ENCODE measurements around the gene ECE2.

Gene ECE2

DNA sequence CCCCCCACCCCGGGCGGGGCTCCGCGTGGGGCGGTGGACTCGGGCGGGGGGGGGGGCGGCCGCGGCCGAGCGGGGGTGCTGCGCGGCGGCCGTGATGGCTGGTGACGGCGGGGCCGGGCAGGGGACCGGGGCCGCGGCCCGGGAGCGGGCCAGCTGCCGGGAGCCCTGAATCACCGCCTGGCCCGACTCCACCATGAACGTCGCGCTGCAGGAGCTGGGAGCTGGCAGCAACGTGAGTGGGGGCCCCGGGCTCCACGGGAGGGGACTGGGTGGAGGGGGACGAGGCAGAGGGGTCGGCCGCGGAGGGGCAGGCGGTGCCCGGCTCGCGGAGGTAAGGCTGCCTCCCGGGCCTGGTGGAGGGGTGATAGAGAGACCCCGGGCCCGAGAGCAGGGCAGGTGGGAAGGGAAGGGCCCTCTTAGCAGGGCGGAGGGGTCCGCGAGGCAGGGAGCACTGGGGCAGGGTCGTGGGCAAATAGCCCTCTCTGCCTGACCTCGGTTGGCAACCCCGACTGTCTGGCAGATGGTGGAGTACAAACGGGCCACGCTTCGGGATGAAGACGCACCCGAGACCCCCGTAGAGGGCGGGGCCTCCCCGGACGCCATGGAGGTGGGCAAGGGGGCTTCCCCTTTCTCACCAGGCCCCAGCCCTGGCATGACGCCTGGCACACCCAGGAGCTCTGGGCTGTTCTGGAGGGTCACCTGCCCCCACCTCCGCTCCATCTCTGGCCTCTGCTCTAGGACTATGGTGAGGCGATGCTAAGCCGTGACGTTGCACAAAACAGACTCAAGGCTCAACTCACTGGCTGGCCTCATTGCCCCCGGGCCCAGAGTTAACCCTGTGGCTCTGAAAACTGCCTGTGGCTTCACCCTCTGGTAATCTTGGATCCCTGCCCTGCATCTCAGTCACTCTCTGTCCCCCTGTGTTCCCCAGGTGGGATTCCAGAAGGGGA is at the start of gene ECE2:
Gene ECE2, plus strand, starts transcription at position 62 of the 950 bp plus-strand sequence. Its CDS starts 132 bp downstream, at position 194.
- ATAC-seq = no peak

- peak; percentile 25 to 26 for ATAC-seq
Observed at GRCh38 chr3:184227481-184227935, 48.3 kb upstream of the ECE2 start.

GRCh38 chr3:184228376-184229137 is 47.3 kb upstream of the ECE2 start:
- no peak for ATAC-seq

- ATAC-seq = peak; percentile 93 to 95
Observed at GRCh38 chr3:184229394-184230080, 46.3 kb upstream of the ECE2 start, which contains the start of gene VWA5B2. Gene VWA5B2, plus strand, starts transcription at chr3:184229585. Its CDS starts 944 bp downstream, at chr3:184230529.

GRCh38 chr3:184230081-184230602 is 45.7 kb upstream of the ECE2 start:
- ATAC-seq = no peak

- no peak for ATAC-seq
Observed at GRCh38 chr3:184230603-184231528, 45.0 kb upstream of the ECE2 start.

DNA sequence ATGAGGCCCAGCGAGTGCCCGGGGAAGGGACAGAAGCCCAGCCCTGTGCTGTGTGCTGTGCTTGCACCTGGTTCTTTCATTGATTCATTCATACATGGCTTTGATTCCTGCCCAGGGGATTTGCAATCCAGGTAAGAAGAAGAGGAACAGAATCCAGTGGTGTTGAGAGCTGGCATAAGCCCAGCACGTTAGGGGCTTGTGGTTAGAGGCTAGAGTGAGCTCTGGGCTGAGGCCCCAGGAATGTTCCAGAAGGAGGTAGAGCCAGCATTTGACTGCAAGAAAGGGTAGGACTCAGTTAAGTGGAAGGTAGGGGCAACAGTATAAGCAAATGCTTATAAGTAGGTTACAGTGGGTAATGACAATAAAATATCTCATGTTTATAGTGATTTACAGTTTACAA is 44.2 kb upstream of the ECE2 start:
- ATAC-seq = no peak

GRCh38 chr3:184233127-184233843 is 42.5 kb upstream of the ECE2 start:
- no peak for ATAC-seq

DNA sequence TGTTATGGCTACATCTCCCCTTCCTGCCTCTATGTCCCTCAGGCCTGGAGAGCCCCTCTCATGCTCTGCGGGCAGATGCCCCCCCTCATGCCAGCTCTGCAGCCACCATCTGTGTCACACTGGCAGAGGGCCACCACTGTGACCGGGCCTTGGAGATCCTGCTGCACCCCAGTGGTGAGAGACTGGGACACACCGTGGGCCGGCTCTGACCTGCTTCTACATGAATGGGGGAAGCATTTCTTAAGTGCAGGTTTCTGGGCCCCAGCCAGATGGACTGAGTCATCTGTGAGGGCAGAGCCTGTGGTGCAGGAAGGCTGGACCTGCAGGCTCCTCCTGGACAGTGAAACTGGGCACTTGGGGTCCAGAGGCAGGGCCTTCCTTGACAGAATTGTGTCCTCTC is 41.6 kb upstream of the ECE2 start:
- no peak for ATAC-seq

- no peak for ATAC-seq
Observed at GRCh38 chr3:184234671-184235380, 41.0 kb upstream of the ECE2 start.

DNA sequence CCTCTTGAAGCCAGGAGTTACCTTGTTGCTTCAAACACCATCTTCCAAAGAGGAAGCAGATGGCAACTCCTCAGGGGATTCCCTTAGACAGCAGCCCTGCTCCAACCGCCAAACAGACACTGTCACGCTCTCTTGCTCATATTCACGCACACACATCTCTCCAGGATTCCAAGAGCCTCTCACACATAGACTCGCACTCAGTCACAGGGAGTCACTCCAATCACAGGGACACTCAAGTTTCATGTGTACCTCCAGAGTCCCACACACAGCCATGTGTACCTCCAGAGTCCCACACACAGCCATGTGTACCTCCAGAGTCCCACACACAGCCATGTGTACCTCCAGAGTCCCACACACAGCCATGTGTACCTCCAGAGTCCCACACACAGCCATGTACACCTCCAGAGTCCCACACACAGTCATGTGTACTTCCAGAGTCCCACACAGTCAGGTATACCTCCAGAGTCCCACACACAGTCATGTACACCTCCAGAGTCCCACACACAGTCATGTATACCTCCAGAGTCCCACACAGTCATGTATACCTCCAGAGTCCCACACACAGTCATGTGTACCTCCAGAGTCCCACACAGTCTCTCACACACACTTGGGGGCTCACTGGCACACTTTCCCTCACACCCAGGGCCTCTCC is 40.3 kb upstream of the ECE2 start:
- ATAC-seq = no peak

GRCh38 chr3:184236033-184236410 is 39.8 kb upstream of the ECE2 start:
- no peak for ATAC-seq

DNA sequence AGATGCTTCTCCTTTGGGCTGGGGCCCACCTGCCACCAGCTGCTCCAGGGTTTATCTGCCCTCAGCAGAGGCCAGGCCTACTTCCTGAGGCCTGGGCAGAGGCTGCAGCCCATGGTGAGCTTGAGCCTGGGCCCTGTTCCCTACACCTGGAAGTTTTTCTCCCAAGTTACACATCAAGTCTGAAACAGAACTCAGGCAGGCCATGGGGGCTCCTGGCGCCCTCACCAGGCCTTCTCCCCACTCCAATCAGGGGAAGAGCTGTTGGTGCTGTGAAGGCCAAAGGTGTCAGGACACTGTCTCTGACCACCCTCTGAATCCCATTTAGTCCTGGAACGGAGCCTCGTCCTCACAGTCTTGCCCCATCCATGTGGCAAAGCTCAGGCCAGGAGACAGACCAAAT is 39.2 kb upstream of the ECE2 start:
- no peak for ATAC-seq

- ATAC-seq = no peak
Observed at GRCh38 chr3:184237211-184237610, 38.6 kb upstream of the ECE2 start.

GRCh38 chr3:184237807-184238206 is 38.0 kb upstream of the ECE2 start:
- no peak for ATAC-seq

GRCh38 chr3:184238246-184238818 is 37.5 kb upstream of the ECE2 start:
- ATAC-seq = no peak

DNA sequence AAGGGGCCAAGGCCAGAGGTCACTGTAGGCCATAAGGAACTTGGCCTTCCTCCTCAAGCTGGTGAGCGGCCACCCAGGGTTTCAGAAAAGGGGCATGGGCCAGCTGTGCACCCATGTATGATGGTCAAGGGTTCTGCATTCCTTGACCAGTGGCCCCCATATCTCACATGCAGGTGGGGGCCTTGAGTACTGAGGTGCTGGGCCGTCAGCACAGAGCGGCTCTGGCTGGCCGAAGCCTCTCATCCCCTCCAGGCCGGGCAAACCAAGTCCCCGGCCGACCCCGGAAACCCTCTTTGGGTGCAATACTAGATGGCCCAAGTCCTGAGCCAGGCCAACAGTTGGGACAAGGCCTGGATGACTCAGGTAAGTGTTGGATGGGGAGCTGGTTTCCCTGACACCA is 36.6 kb upstream of the ECE2 start:
- ATAC-seq = no peak

- no peak for ATAC-seq
Observed at GRCh38 chr3:184239708-184240107, 36.1 kb upstream of the ECE2 start.
